ENCODE measurements around the gene ACOT7. TPM values are rescaled to one million over a fixed set of nuclear protein-coding genes. Genes with fewer than 3 reads are reported as not detected.

Gene ACOT7
- total RNA-seq, 4 donors from 2014 or later, result 18.6 to 29.4 (median 23.2) TPM

DNA sequence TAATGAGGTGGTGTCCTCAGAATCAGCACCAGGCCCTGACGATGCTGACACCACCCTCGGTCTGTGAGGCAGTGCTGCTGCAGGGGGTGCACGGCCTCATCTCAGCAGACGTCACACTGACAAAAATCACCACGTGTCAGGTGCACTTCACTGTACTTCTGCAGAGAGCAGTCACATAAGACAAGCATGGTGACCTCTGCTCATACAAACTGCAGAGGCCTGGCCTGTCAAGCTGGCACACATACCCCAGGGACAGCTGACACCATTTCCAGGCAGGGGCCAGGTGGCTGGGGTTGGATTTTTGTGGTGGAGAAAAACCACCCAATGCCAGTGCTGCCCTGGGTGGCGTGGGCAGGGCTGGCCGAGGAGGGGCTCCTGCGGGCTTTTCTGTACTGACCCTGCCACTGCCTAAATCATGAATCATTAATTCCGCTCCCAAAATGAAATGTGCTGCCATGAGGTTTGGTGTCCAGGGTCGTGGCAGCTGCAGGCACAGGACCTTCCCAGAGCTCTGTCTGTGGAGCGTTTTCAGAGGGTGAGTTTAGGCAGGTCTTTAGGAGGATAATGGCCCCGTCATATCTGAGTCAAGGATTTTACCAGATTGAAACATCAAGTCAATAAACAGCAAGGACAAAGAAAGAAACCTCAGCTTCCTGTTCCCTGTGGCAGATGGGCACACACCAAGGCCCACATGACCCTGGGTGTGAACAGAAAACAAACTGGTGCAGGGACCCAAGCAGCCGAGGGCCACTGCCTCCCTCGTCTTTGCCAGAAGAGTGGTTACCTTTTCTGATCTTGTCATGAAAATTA is 99.3 kb downstream of the ACOT7 start:
- Histone ChIP-seq H3K36me3 (peaks cover 0 to 30% (median 0%) of the 10 kb centered on the region in 3 donors), H3K27me3 (no peaks in the 10 kb centered on the region), H3K4me3 (no peak overlapping the region), H3K27ac (no peak overlapping the region), H3K4me1 (peaks cover 0 to 15% (median 2%) of the 10 kb centered on the region in 4 donors), H3K9me3 (no peaks in the 10 kb centered on the region)
- no peak for DNase-seq (ENCODE audit: low spot score in 2 of 2)
- 87 to 88% methylated on average over 11 to 14 of the region's 14 CpGs for WGBS, 2 donors
- TF ChIP-seq POLR2A (IDR thresholded peaks at IDR 0.05) (no peak), EP300 (IDR thresholded peaks at IDR 0.05) (no peak), CTCF (IDR thresholded peaks at IDR 0.05) (no peak)

GRCh38 chr1:6292102-6292501 is 101.5 kb downstream of the ACOT7 start:
- TF ChIP-seq EP300 (IDR thresholded peaks at IDR 0.05), result no peak
- Histone ChIP-seq H3K36me3 (peaks cover 0 to 22% (median 0%) of the 10 kb centered on the region in 3 donors), H3K27me3 (no peaks in the 10 kb centered on the region), H3K27ac (peak overlapping the region in 2 of 4 donors; percentile 40 to 60), H3K9me3 (no peaks in the 10 kb centered on the region), H3K4me3 (no peak overlapping the region), H3K4me1 (peaks cover 0 to 32% (median 2%) of the 10 kb centered on the region in 4 donors)
- no peak for DNase-seq (ENCODE audit: low spot score in 2 of 2)
- WGBS, 2 donors, result 43 to 63% methylated on average over 10 of the region's 10 CpGs

DNA sequence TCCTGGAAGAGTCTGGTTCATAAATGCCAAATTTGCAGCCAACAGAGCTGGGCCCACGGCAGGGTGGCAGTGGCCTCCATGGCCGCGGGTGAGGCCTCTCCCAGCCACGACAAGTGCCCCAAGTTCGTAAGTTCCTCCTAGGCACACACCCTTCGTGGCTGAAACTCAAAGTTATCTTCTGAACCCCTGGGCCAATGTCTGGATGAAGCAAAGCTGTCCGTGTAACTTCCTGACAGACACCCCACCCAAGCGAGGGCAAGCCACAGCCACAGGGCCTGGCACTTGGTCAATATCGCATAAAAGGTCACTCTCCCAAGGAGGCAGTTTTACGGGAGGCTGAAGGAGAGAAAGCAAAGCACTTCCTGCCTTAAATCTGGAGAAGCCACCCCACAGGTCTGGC is 104.9 kb downstream of the ACOT7 start:
- H3K27ac ChIP-seq, result no peak overlapping the region
- H3K9me3 ChIP-seq, result no peaks in the 10 kb centered on the region
- peaks cover 0 to 10% (median 0%) of the 10 kb centered on the region in 3 donors for H3K36me3 ChIP-seq
- H3K27me3 ChIP-seq, result no peaks in the 10 kb centered on the region
- no peak overlapping the region for H3K4me3 ChIP-seq
- TF ChIP-seq CTCF (IDR thresholded peaks at IDR 0.05), result no peak
- no peak for TF ChIP-seq POLR2A (IDR thresholded peaks at IDR 0.05)
- DNase-seq (ENCODE audit: low spot score in 2 of 2), result no peak
- 75 to 82% methylated on average over 10 of the region's 10 CpGs for WGBS, 2 donors
- H3K4me1 ChIP-seq, result peaks cover 0 to 32% (median 2%) of the 10 kb centered on the region in 4 donors

- TF ChIP-seq EP300 (IDR thresholded peaks at IDR 0.05), result no peak
- TF ChIP-seq POLR2A (IDR thresholded peaks at IDR 0.05), result no peak
- TF ChIP-seq CTCF (IDR thresholded peaks at IDR 0.05), result no peak
- no peak overlapping the region for H3K4me3 ChIP-seq
- no peak for DNase-seq (ENCODE audit: low spot score in 2 of 2)
Observed at GRCh38 chr1:6288026-6288425, 105.5 kb downstream of the ACOT7 start.

DNA sequence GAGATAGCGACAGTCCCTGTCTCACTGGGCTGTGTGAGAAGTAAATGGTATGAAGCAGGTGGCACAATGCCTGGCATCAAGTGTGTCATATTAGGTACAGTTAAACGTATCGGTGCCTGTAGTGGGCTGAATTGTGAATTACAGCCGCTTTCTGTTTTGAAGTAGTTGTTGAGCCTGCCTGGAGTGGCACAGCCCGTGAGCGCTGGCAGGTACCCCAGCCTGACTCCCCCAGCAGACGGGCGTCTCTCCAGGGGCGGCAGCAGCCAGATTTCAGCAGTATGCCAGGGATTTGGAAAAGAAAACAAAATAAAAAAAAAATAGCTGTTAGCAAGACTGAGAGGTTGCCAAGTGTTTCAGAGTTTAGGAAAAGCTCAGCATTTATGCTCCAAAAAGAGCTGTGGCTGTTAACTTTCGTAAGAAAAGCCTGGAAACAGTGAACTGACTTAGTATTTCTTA is 106.1 kb downstream of the ACOT7 start:
- Histone ChIP-seq H3K36me3 (no peaks in the 10 kb centered on the region), H3K27me3 (no peaks in the 10 kb centered on the region), H3K27ac (no peak overlapping the region), H3K4me1 (peaks cover 0 to 32% (median 2%) of the 10 kb centered on the region in 4 donors), H3K9me3 (no peaks in the 10 kb centered on the region), H3K4me3 (no peak overlapping the region)
- TF ChIP-seq EP300 (IDR thresholded peaks at IDR 0.05) (no peak), POLR2A (IDR thresholded peaks at IDR 0.05) (no peak), CTCF (IDR thresholded peaks at IDR 0.05) (no peak)
- DNase-seq (ENCODE audit: low spot score in 2 of 2), result no peak
- 62 to 70% methylated on average over 10 of the region's 10 CpGs for WGBS, 2 donors

More at GRCh38 chr1:6288026-6288425, 105.5 kb downstream of the ACOT7 start:
- Histone ChIP-seq H3K4me1 (peaks cover 0 to 32% (median 2%) of the 10 kb centered on the region in 4 donors), H3K27ac (peak overlapping the region in 1 of 4 donors; percentile 30), H3K27me3 (no peaks in the 10 kb centered on the region), H3K9me3 (no peaks in the 10 kb centered on the region), H3K36me3 (peaks cover 0 to 4% (median 0%) of the 10 kb centered on the region in 3 donors)
- WGBS, 2 donors, result 87 to 93% methylated on average over 7 to 14 of the region's 14 CpGs
